ENCODE data around the gene BIRC5. TPM values are rescaled to one million over a fixed set of nuclear protein-coding genes. Genes with fewer than 3 reads are reported as not detected.

The BIRC5 gene
- total and polyA plus RNA-seq, 9 donors = 0.11 to 1.4 (median 0.73) TPM; not detected in 2

DNA sequence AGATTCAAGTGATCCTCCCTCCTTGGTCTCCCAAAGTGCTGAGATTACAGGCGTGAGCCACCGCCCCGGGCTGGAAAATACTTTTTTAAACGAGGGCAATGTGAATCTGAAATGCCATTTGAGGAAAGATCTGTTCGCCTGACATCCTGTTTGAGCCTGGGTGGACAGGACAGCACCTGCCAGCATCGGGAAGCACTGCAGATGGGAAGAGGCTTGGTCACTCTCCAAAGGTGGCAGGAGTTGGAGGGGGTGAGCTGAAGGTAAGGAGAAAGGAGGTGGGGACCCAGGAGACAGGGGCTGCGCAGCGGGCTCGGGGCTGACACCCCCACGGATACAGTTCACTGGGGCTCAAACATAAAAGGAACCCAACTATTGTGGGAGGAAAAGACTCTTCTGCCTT is 3.9 kb upstream of the BIRC5 start:
- H3K27ac ChIP-seq = no peak overlapping the region
- intact Hi-C loops (cut with DNase I) = no loop called here
- H3K4me1 ChIP-seq (ENCODE audit: insufficient read depth) = peaks cover 1% of the 10 kb centered on the region
- TF ChIP-seq EP300 (IDR thresholded peaks at IDR 0.05) (no peak), POLR2A (IDR thresholded peaks at IDR 0.05) (no peak)
- TF ChIP-seq, protein P1, sequence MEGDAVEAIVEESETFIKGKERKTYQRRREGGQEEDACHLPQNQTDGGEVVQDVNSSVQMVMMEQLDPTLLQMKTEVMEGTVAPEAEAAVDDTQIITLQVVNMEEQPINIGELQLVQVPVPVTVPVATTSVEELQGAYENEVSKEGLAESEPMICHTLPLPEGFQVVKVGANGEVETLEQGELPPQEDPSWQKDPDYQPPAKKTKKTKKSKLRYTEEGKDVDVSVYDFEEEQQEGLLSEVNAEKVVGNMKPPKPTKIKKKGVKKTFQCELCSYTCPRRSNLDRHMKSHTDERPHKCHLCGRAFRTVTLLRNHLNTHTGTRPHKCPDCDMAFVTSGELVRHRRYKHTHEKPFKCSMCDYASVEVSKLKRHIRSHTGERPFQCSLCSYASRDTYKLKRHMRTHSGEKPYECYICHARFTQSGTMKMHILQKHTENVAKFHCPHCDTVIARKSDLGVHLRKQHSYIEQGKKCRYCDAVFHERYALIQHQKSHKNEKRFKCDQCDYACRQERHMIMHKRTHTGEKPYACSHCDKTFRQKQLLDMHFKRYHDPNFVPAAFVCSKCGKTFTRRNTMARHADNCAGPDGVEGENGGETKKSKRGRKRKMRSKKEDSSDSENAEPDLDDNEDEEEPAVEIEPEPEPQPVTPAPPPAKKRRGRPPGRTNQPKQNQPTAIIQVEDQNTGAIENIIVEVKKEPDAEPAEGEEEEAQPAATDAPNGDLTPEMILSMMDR (IDR thresholded peaks at IDR 0.05) = no peak
- no peaks in the 10 kb centered on the region for H3K27me3 ChIP-seq
- H3K9me3 ChIP-seq = no peaks in the 10 kb centered on the region
- H3K4me3 ChIP-seq = no peak overlapping the region
- no peaks in the 10 kb centered on the region for H3K36me3 ChIP-seq
- WGBS, 3 donors = 67 to 79% (median 74%) methylated on average over 10 of the region's 10 CpGs
- no peak for DNase-seq

GRCh38 chr17:78211032-78211431 is 3.0 kb upstream of the BIRC5 start:
- DNase-seq = no peak
- Histone ChIP-seq H3K27ac (no peak overlapping the region), H3K4me1 (ENCODE audit: insufficient read depth) (peaks cover 1% of the 10 kb centered on the region), H3K4me3 (no peak overlapping the region), H3K9me3 (no peaks in the 10 kb centered on the region), H3K36me3 (no peaks in the 10 kb centered on the region), H3K27me3 (no peaks in the 10 kb centered on the region)
- 75 to 84% (median 79%) methylated on average over 11 of the region's 11 CpGs for WGBS, 3 donors
- intact Hi-C loops (cut with DNase I) = loop anchor here in 1 of 4 donors (1.0 kb wide), 1 partner anchor 31 kb away; no protein-coding TSS in a partner anchor
- no peak for TF ChIP-seq POLR2A (IDR thresholded peaks at IDR 0.05)
- TF ChIP-seq, protein P1 (IDR thresholded peaks at IDR 0.05) = no peak
- TF ChIP-seq EP300 (IDR thresholded peaks at IDR 0.05) = no peak

- no peaks in the 10 kb centered on the region for H3K36me3 ChIP-seq
- DNase-seq = no peak
- intact Hi-C loops (cut with DNase I) = no loop called here
- no peaks in the 10 kb centered on the region for H3K9me3 ChIP-seq
- no peak overlapping the region for H3K27ac ChIP-seq
- 6 to 13% (median 10%) methylated on average over 5 of the region's 5 CpGs for WGBS, 3 donors
- H3K4me1 ChIP-seq (ENCODE audit: insufficient read depth) = peaks cover 1% of the 10 kb centered on the region
- no peaks in the 10 kb centered on the region for H3K27me3 ChIP-seq
- H3K4me3 ChIP-seq = no peak overlapping the region
- TF ChIP-seq, protein P1 (IDR thresholded peaks at IDR 0.05) = no peak
- no peak for TF ChIP-seq EP300 (IDR thresholded peaks at IDR 0.05)
- no peak for TF ChIP-seq POLR2A (IDR thresholded peaks at IDR 0.05)
Measured at GRCh38 chr17:78214706-78215061, 631 bp downstream of the BIRC5 start.

GRCh38 chr17:78219396-78220150 is 5.5 kb downstream of the BIRC5 start:
- TF ChIP-seq, protein P1 (IDR thresholded peaks at IDR 0.05) = no peak
- no peak for TF ChIP-seq EP300 (IDR thresholded peaks at IDR 0.05)
- no peak for TF ChIP-seq POLR2A (IDR thresholded peaks at IDR 0.05)
- H3K9me3 ChIP-seq = no peaks in the 10 kb centered on the region
- no peak overlapping the region for H3K27ac ChIP-seq
- no peaks in the 10 kb centered on the region for H3K4me1 ChIP-seq (ENCODE audit: insufficient read depth)
- H3K27me3 ChIP-seq = no peaks in the 10 kb centered on the region
- no peak for DNase-seq
- no peaks in the 10 kb centered on the region for H3K36me3 ChIP-seq
- WGBS, 3 donors = 80 to 88% (median 87%) methylated on average over 11 of the region's 11 CpGs
- no peak overlapping the region for H3K4me3 ChIP-seq
- intact Hi-C loops (cut with DNase I) = no loop called here

All from ovary (tissue), 9 donors.